GM12865 (cell line): ENCODE results near the gene TAF13.

Experiments used
- DNase-seq: peaks from one replicate; pipeline ENCODE4 v3.0.0; 2010; ENCODE audit warnings: low read depth
- H3K4me3 ChIP-seq: 2 replicates; pipeline ENCODE4 v1.5.1; 2011; ENCODE audit warnings: mild to moderate bottlenecking, low read depth, low read length, control low read depth
- CTCF ChIP-seq: IDR thresholded peaks from 2 replicates; pipeline ENCODE4 v1.5.1; 2011; ENCODE audit warnings: low read length, control low read depth, low read depth, inconsistent platforms; ENCODE audit not compliant: insufficient read depth; ENCODE audit errors: missing control alignments

TAF13 gene

GRCh38 chr1:109048335-109048734 lies 27.5 kb downstream of the TAF13 start:
- no peak overlapping the region for H3K4me3 ChIP-seq
- no peak for TF ChIP-seq CTCF
- no peak for DNase-seq

- no peak overlapping the region for H3K4me3 ChIP-seq
- no peak for TF ChIP-seq CTCF
- DNase-seq: no peak
These were observed 28.5 kb downstream of the TAF13 start for GRCh38 chr1:109047339-109047738.

GRCh38 chr1:109046671-109047070 lies 29.1 kb downstream of the TAF13 start:
- TF ChIP-seq CTCF: no peak
- no peak overlapping the region for H3K4me3 ChIP-seq
- DNase-seq: no peak

GRCh38 chr1:109045595-109045994 lies 30.2 kb downstream of the TAF13 start:
- no peak overlapping the region for H3K4me3 ChIP-seq
- TF ChIP-seq CTCF: no peak
- DNase-seq: no peak

GRCh38 chr1:109041621-109042468 lies 34.0 kb downstream of the TAF13 start, which contains the start of gene WDR47:
Gene WDR47 (minus strand): TSS chr1:109042102. CDS start chr1:109023512, 18,590 bp downstream.
- DNase-seq: peak; percentile 99
- H3K4me3 ChIP-seq: peak within 1 kb of the TSS; percentile 99
- TF ChIP-seq CTCF: no peak

GRCh38 chr1:109040989-109041620 lies 34.7 kb downstream of the TAF13 start:
- peak overlapping the region; percentile 99 for H3K4me3 ChIP-seq
- DNase-seq: peak; percentile 33
- no peak for TF ChIP-seq CTCF
